Stimulated activated memory B cell treated with anti-CD40 and anti-IgM and Interleukin-4, amounts not matched to agents 10 μg/mL and 1 μg/mL and 100 μg/mL, for 72 hours (primary cell): ENCODE results near the gene SERPINB8.

Source experiments
- ATAC-seq: fragments of 150-1000 bp; cut with Tn5 transposase; 2 replicates; pipeline ENCODE4 v1.10.0; 2021
- H3K27ac Mint-ChIP-seq: one replicate; pipeline ENCODE4 v1.8.0; 2022; ENCODE audit warnings: mild to moderate bottlenecking, mixed read lengths
- H3K27me3 Mint-ChIP-seq: one replicate; pipeline ENCODE4 v1.8.0; 2022; ENCODE audit warnings: mixed read lengths
- H3K36me3 Mint-ChIP-seq: one replicate; pipeline ENCODE4 v1.8.0; 2022; ENCODE audit warnings: mixed read lengths
- H3K4me1 Mint-ChIP-seq: one replicate; pipeline ENCODE4 v1.8.0; 2022; ENCODE audit warnings: mixed read lengths
- H3K4me3 Mint-ChIP-seq: one replicate; pipeline ENCODE4 v1.8.0; 2022; ENCODE audit warnings: mild to moderate bottlenecking, moderate library complexity, mixed read lengths
- H3K9me3 Mint-ChIP-seq: one replicate; pipeline ENCODE4 v1.8.0; 2022; ENCODE audit warnings: mixed read lengths

Gene SERPINB8

DNA sequence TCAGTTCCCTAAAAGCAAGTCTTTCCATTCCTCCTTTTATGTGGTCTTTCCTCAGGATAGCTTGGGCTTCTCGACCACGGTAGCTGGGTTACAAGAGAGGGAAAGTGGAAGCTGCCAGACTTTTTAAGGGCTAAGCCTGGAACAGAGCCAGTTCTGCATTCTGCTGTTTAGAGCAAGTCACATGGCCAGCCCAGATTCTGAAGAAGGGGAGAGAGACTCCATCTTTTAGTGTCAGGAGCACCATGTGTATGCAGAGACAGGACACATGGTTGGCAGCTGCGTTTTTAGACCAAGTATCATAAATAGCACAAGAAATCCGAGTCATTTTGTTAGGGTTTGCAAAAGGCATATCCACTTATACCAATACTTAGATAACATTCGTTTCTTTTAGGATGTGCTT lies 16.1 kb upstream of the SERPINB8 start:
- no peak overlapping the region for H3K27ac Mint-ChIP-seq
- no peak overlapping the region for H3K4me3 Mint-ChIP-seq
- H3K9me3 Mint-ChIP-seq, result peaks cover 4% of the 10 kb centered on the region
- H3K36me3 Mint-ChIP-seq, result no peaks in the 10 kb centered on the region
- peaks cover 20% of the 10 kb centered on the region for H3K27me3 Mint-ChIP-seq
- ATAC-seq, result no peak
- peaks cover 18% of the 10 kb centered on the region for H3K4me1 Mint-ChIP-seq

DNA sequence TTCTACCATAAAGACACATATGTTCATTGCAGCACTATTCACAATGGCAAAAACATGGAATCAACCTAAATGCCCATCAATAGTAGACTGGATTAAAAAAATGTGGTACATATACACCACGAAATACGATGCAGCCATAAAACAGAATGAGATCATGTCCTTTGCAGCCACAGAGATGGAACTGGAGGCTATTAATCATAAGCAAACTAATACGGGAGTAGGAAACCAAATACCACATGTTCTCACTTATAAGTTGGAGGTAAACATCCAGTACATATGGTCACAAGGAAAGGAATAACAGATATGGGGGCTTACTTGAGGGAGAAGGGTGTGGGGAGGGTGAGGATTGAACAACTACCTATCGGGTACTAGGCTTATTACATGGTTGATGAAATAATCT lies 13.1 kb upstream of the SERPINB8 start:
- Mint-ChIP-seq H3K36me3 (no peaks in the 10 kb centered on the region), H3K27ac (no peak overlapping the region), H3K4me3 (no peak overlapping the region), H3K9me3 (no peaks in the 10 kb centered on the region), H3K4me1 (no peaks in the 10 kb centered on the region), H3K27me3 (peaks cover 20% of the 10 kb centered on the region)
- no peak for ATAC-seq

DNA sequence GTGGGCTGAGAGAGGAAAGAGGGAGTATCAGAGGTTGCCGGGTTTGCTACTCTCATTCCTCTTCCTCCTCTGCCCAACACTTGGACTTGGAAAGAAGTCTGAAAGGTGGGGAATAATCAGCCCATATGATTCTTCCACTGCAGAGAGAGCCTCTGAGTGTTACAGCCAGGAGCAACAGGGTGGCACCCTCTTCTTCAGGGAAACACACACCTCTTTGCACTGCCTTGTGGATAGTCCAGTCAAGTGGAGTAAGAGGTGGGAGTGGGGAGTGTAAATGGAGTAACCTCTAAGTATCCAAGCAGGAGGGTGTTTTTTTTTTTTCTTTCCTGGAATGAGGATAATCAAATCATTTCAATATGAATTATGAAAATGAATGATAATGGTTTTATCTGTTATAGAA lies 9.0 kb upstream of the SERPINB8 start:
- Mint-ChIP-seq H3K27ac (no peak overlapping the region), H3K36me3 (no peaks in the 10 kb centered on the region)

DNA sequence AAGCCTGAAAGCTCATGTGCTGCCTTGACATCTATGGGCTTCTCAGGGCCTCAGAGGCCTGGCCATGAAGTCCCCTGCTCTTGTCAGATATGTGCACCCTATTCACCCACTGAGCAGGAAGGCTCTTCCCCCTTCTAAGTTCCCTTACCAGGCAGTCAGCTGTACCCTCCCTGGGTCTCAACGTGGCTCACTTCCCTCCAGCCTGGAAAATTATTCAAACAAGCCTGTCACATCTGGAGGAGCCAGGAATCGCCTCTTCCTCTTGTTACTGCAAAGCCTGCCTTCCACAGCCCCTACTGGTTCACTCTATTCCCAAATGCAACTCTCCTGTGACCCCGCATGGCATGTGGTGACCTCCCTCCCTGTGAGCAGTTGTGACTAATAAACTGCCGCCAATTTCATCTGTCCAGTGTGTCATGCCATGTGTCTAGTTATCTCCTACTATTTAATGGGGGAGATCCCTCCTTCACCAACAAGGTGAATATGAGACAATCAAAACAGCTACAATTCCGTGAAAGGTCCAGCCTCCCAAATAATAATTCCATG lies 8.4 kb upstream of the SERPINB8 start:
- Mint-ChIP-seq H3K9me3 (no peaks in the 10 kb centered on the region), H3K27me3 (peaks cover 6% of the 10 kb centered on the region), H3K4me3 (no peak overlapping the region), H3K36me3 (no peaks in the 10 kb centered on the region), H3K27ac (no peak overlapping the region), H3K4me1 (no peaks in the 10 kb centered on the region)
- no peak for ATAC-seq

More for the DNA sequence above, 9.0 kb upstream of the SERPINB8 start:
- Mint-ChIP-seq H3K4me3 (no peak overlapping the region), H3K27me3 (peaks cover 12% of the 10 kb centered on the region), H3K4me1 (no peaks in the 10 kb centered on the region), H3K9me3 (no peaks in the 10 kb centered on the region)
- no peak for ATAC-seq

DNA sequence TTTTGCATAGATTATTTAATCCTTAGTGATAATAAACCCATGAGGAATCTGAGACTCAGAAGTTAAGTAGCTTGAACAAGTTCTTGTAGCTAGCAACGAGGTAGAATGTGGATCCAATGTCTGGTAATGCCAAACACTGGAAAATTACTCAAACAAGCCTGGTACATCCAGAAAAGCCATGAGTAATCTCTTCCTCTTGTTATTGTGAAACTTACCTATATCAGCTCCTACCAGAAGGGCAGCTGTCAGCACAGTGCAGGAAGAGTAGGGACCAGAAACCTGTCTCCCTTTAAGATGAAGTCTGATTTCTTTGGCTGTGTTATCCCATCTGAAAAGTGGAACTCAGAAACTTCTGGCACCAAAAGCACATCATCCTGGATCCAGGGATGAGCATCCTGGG lies 7.7 kb upstream of the SERPINB8 start:
- Mint-ChIP-seq H3K27me3 (no peaks in the 10 kb centered on the region), H3K9me3 (no peaks in the 10 kb centered on the region), H3K4me3 (no peak overlapping the region), H3K27ac (no peak overlapping the region), H3K4me1 (no peaks in the 10 kb centered on the region), H3K36me3 (no peaks in the 10 kb centered on the region)
- ATAC-seq, result no peak

DNA sequence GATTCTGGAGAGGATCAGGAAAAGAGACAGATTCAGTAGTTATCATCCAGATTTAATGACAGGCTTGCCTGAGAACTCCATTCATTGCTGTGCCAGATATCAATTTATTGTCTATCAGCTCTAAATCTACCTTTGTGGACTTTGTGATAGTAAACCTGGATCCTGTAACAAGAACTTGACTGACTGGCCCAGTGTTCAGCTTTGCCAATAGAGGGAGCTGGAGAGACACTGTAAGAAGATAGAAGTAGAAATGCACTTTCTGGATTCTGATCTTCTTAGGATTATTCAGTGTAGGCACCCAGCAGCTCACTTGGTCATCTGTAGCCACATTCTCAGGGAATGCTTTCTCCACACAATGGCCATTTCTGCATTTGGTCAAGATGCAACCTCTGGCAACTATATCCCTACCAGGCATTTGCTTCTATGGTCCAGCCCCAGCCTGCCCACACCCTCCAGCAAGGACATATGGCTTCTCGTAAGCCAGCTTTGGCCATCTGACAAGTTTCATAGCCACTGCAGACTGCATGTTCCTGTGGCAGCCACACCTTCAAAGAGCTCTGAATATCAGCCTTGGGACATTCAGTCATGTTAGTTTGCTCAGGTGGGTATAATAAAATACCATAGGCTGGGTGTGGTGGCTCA lies 6.1 kb upstream of the SERPINB8 start:
- Mint-ChIP-seq H3K27me3 (no peaks in the 10 kb centered on the region), H3K9me3 (no peaks in the 10 kb centered on the region), H3K4me1 (no peaks in the 10 kb centered on the region), H3K27ac (no peak overlapping the region), H3K4me3 (no peak overlapping the region), H3K36me3 (no peaks in the 10 kb centered on the region)
- ATAC-seq, result peak; percentile 59

DNA sequence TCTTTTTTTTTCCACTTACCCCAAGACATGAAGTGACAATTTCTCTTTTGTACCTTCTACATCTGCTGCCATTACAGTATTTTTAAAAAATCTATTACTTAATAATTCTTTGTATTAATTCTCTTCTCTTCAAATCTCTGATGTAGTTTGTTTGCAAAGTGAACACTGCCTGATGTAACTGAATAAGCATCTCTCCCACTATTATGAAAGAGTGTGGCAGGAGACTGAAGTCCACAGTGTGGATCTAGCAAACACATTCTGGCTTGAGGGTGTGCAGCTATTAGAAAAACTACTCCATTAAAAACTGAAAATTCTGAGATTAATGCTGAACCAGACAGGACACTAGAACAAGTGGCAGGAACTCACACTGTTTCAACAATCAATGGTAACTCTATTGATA lies 5.0 kb upstream of the SERPINB8 start:
- H3K4me3 Mint-ChIP-seq, result no peak overlapping the region
- no peaks in the 10 kb centered on the region for H3K9me3 Mint-ChIP-seq
- H3K36me3 Mint-ChIP-seq, result no peaks in the 10 kb centered on the region
- H3K27ac Mint-ChIP-seq, result no peak overlapping the region
- H3K27me3 Mint-ChIP-seq, result no peaks in the 10 kb centered on the region
- no peak for ATAC-seq
- peaks cover 11% of the 10 kb centered on the region for H3K4me1 Mint-ChIP-seq

DNA sequence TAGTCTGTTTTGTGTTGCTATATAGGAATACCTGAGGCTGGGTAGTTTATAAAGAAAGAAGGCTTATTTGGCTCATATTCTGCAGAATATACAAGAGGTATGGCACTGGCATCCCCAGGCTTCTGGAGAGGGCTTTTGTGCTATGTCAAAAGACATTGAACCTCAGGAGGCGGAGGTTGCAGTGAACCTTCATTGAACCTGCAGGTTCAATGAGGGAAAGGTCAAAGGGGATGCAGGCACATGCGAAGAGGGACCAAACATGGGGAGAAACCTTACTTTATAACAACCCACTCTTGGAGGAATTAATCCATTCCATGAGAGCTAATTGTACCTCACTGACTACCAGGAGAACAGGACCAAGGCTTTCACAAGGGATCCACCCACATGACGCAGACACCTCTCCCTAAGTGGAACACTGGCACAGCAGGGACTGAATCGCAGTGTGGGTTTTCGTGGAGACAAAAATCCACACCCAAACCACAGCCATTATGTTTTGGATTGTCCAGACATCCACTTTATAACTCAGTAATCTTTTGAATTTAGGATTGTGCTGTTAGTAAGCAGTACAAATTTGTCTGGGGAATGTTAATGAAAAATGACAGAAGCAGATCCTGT lies 4.1 kb upstream of the SERPINB8 start:
- Mint-ChIP-seq H3K4me3 (no peak overlapping the region), H3K36me3 (no peaks in the 10 kb centered on the region), H3K27ac (no peak overlapping the region)

DNA sequence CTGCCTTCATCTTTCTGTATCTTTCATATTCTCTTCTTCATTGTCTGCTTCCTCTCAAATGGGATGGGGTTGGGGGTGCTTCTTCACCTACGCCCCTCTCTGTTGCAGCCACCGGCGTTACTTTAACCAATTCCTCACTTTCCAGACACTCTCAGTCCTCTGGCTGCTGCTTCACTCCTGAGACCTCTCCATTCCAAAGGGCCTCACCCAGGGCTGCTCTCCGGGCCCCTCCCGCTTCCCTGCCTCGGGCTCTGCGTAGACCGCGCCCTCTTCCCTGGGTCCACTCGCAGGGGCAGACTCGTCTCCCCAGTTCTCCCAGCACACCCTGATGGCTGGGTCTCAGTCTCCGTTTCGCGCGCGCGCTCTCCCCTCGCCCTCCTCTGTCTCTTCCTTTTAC lies 926 bp downstream of the SERPINB8 start:
- peaks cover 56% of the 10 kb centered on the region for H3K4me1 Mint-ChIP-seq
- no peak for ATAC-seq
- H3K27ac Mint-ChIP-seq, result peak overlapping the region; percentile 97
- peak overlapping the region; percentile 93 for H3K4me3 Mint-ChIP-seq
- no peaks in the 10 kb centered on the region for H3K36me3 Mint-ChIP-seq
- no peaks in the 10 kb centered on the region for H3K9me3 Mint-ChIP-seq
- H3K27me3 Mint-ChIP-seq, result no peaks in the 10 kb centered on the region

More for the DNA sequence above, 4.1 kb upstream of the SERPINB8 start:
- no peak for ATAC-seq
- no peaks in the 10 kb centered on the region for H3K9me3 Mint-ChIP-seq
- H3K4me1 Mint-ChIP-seq, result peaks cover 14% of the 10 kb centered on the region
- H3K27me3 Mint-ChIP-seq, result no peaks in the 10 kb centered on the region

DNA sequence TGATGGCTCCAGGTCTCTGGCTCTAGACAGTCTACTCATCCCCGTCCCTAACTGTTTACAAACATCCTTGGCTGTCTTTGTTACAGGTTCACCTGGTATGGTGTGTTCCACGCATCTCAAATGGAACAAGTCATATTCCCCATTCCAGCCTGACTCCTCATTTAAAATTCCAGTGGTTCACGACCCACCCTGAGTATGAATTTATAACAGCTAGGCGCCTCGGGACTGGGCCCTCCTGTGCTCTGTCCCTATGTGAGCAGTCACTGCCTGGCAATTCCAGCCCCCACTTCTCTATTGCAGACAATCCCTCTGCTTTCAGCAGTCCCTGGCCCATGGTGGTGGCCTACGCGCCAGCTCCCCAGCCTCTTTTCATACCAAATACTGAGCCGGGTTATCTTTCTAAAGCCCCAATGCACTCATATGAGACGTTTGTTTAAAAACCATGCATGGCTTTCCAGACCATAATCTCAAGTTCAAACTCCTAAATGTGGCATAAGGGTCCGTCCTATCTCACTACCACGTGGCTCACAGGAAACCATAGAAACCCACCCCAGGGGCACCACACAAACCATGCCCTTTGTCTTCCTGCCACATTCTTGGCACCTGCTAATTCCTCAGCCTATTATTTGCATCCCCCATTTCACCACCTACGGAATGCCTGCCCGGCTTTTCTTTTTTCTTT lies 1.6 kb downstream of the SERPINB8 start:
- no peak for ATAC-seq
- H3K4me3 Mint-ChIP-seq, result peak overlapping the region; percentile 93
- H3K27me3 Mint-ChIP-seq, result no peaks in the 10 kb centered on the region
- H3K27ac Mint-ChIP-seq, result peak overlapping the region; percentile 97
- H3K4me1 Mint-ChIP-seq, result peaks cover 58% of the 10 kb centered on the region
- no peaks in the 10 kb centered on the region for H3K9me3 Mint-ChIP-seq
- H3K36me3 Mint-ChIP-seq, result no peaks in the 10 kb centered on the region

DNA sequence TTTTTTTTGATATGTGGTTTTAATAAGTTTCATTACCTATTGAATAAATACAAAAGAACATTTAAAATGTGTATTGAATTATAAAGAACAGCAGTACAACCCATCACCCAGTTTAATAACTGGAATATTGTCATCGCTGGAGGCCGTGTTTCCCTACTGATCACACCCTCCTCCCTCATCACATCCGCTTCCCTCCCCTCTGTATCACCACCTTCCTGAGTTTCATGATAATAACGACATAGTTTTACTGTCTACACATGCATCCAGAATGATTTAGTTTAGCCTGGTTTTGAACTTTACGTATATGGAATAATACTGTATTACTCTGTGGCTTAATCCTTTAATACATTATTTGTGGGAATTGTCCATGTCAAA lies 2.1 kb downstream of the SERPINB8 start:
- no peaks in the 10 kb centered on the region for H3K27me3 Mint-ChIP-seq
- no peak overlapping the region for H3K27ac Mint-ChIP-seq
- H3K4me1 Mint-ChIP-seq, result peaks cover 58% of the 10 kb centered on the region
- no peaks in the 10 kb centered on the region for H3K9me3 Mint-ChIP-seq
- H3K36me3 Mint-ChIP-seq, result no peaks in the 10 kb centered on the region
- no peak for ATAC-seq
- peak overlapping the region; percentile 93 for H3K4me3 Mint-ChIP-seq

DNA sequence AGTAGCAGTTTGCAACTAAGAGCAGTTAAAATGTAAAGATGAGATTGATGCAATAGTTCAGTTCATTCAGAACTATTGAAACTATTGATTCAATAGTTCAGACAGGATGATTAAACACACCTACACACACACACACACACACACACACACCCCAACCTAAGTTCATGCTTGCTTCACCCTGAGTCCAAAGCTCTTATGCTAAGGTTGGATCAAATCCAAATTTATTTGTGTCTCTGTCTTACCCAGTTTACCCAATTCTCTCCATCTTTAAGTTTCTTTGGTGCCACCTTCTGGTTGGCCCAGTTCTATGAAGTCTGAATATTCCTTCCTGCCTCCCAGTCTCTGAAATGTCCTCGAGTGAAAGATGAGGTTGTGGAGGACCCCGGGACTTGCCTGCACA lies 5.1 kb downstream of the SERPINB8 start:
- Mint-ChIP-seq H3K4me3 (no peak overlapping the region), H3K9me3 (no peaks in the 10 kb centered on the region), H3K4me1 (peaks cover 55% of the 10 kb centered on the region), H3K27me3 (no peaks in the 10 kb centered on the region), H3K27ac (peak overlapping the region; percentile 36), H3K36me3 (peaks cover 2% of the 10 kb centered on the region)
- ATAC-seq, result no peak

DNA sequence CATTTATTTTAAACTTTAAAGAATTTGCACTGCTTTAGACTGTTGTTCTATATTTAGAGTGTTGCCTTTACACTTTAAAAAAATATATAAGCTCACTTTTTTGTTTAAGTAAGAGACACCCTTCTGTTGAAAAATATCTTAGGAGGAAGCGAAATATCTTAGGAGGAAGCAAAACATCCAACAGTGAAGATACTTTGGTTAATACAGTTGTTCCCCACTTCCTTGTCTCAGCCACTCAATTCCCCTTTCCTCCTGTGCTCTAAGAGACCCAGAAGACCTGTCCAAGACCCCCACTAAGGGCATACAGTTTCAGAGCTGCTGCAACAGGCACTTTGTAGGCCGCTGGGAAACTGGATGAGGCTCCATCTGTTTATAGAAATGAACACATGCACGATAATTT lies 5.7 kb downstream of the SERPINB8 start:
- Mint-ChIP-seq H3K27me3 (no peaks in the 10 kb centered on the region), H3K4me1 (peaks cover 53% of the 10 kb centered on the region), H3K36me3 (peaks cover 6% of the 10 kb centered on the region), H3K27ac (peak overlapping the region; percentile 36), H3K4me3 (no peak overlapping the region), H3K9me3 (no peaks in the 10 kb centered on the region)
- ATAC-seq, result no peak

DNA sequence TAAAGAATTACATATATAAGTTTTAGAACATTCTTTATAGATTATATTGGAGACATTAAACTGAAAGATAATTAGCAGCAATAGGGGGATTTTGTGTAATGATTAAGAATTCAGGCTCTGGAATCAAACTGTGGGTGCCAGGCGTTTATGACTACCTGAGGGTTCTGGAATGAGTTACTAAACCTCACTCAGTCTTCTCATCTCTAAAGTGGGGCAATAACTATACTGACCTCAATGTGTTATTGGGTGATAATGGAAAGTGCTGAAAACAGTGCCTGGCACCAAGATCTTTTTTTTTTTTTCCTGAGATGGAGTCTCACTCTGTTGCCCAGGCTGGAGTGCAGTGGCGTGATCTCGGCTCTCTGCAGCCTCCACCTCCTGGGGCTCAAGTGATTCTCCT lies 7.2 kb downstream of the SERPINB8 start:
- H3K4me1 Mint-ChIP-seq, result peaks cover 39% of the 10 kb centered on the region
- no peaks in the 10 kb centered on the region for H3K27me3 Mint-ChIP-seq
- no peaks in the 10 kb centered on the region for H3K9me3 Mint-ChIP-seq
- no peak overlapping the region for H3K4me3 Mint-ChIP-seq
- ATAC-seq, result no peak
- peaks cover 20% of the 10 kb centered on the region for H3K36me3 Mint-ChIP-seq
- no peak overlapping the region for H3K27ac Mint-ChIP-seq

DNA sequence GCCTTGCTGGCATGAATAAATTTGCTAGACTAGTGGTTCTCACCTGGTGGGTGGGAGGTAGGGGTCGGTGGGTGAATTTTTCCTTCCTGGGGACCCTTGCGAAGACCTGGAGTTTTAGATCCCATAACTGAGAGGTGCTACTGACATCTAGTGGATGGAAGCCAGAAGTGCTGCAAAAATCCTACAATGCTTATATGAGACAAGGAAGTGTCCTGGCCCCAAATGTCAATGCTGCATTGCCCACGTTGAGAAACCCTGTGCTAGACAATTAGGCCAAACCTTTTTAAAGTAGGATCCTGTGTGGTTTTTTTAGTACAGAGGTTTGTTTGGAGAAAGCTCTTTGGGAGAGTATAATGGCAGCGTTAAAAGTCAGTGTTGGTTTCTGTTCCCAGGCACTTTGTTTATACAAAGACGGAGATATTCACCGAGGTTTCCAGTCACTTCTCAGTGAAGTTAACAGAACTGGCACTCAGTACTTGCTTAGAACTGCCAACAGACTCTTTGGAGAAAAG lies 9.6 kb downstream of the SERPINB8 start:
- Mint-ChIP-seq H3K36me3 (peaks cover 30% of the 10 kb centered on the region), H3K9me3 (no peaks in the 10 kb centered on the region), H3K4me1 (peaks cover 24% of the 10 kb centered on the region), H3K27ac (no peak overlapping the region), H3K27me3 (no peaks in the 10 kb centered on the region), H3K4me3 (no peak overlapping the region)
- ATAC-seq, result peak; percentile 67

DNA sequence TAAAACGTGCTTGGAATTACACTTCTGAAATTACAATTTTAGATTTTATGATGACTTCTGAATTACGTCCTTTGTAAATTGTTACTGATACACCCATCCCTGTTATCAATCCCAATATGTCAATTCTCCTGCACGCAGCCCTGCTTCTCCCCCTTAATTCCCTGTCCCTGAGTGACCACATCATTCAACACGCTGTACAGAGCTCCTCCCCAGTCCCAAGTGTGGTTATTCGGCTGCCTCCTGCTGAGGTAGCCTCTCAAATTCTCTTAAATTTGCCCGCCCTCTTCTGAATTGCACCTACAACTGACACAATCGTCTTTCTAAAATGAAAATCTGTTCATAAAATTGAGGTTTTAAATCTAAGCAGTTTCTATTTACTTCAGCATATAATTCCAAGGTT lies 10.1 kb downstream of the SERPINB8 start:
- no peaks in the 10 kb centered on the region for H3K27me3 Mint-ChIP-seq

More for the DNA sequence above, 10.1 kb downstream of the SERPINB8 start:
- no peak overlapping the region for H3K4me3 Mint-ChIP-seq
- ATAC-seq, result no peak
- peaks cover 18% of the 10 kb centered on the region for H3K4me1 Mint-ChIP-seq
- no peaks in the 10 kb centered on the region for H3K9me3 Mint-ChIP-seq
- H3K27ac Mint-ChIP-seq, result no peak overlapping the region
- H3K36me3 Mint-ChIP-seq, result peaks cover 35% of the 10 kb centered on the region
